ENCODE results near the gene RPN2.
A peak's percentile ranks its signal among the peaks of the same experiment; 100 is the strongest.

The RPN2 gene

GRCh38 chr20:37249304-37249703 lies 70.2 kb downstream of the RPN2 start:
- H3K36me3 ChIP-seq (ENCODE audit: control insufficient read depth, insufficient read depth, low read length) = no peaks in the 10 kb centered on the region
- no peaks in the 10 kb centered on the region for H3K9me3 ChIP-seq (ENCODE audit: control insufficient read depth, low read length)
- H3K27ac ChIP-seq (ENCODE audit: insufficient read depth, low read depth, low read length, poor library complexity, severe bottlenecking) = no peak overlapping the region
- no peaks in the 10 kb centered on the region for H3K27me3 ChIP-seq (ENCODE audit: control insufficient read depth, insufficient read depth, low read length, poor library complexity, severe bottlenecking)
- WGBS, 2 experiments = 91 to 98% methylated on average over 2 of the region's 2 CpGs
- H3K4me3 ChIP-seq (ENCODE audit: insufficient read depth, low read depth, low read length) = no peak overlapping the region
- peaks cover 33% of the 10 kb centered on the region for H3K4me1 ChIP-seq (ENCODE audit: control insufficient read depth, insufficient read depth, low read length)

GRCh38 chr20:37251825-37252477 lies 72.8 kb downstream of the RPN2 start:
- Histone ChIP-seq H3K27me3 (ENCODE audit: control insufficient read depth, insufficient read depth, low read length, poor library complexity, severe bottlenecking) (no peaks in the 10 kb centered on the region), H3K4me1 (ENCODE audit: control insufficient read depth, insufficient read depth, low read length) (peaks cover 18% of the 10 kb centered on the region), H3K27ac (ENCODE audit: insufficient read depth, low read depth, low read length, poor library complexity, severe bottlenecking) (peak overlapping the region; percentile 89), H3K4me3 (ENCODE audit: insufficient read depth, low read depth, low read length) (no peak overlapping the region), H3K9me3 (ENCODE audit: control insufficient read depth, low read length) (no peaks in the 10 kb centered on the region), H3K36me3 (ENCODE audit: control insufficient read depth, insufficient read depth, low read length) (no peaks in the 10 kb centered on the region)
- WGBS, 2 experiments = 26 to 29% methylated on average over 15 of the region's 15 CpGs

- Histone ChIP-seq H3K36me3 (ENCODE audit: control insufficient read depth, insufficient read depth, low read length) (no peaks in the 10 kb centered on the region), H3K4me3 (ENCODE audit: insufficient read depth, low read depth, low read length) (no peak overlapping the region), H3K27ac (ENCODE audit: insufficient read depth, low read depth, low read length, poor library complexity, severe bottlenecking) (no peak overlapping the region), H3K9me3 (ENCODE audit: control insufficient read depth, low read length) (no peaks in the 10 kb centered on the region), H3K27me3 (ENCODE audit: control insufficient read depth, insufficient read depth, low read length, poor library complexity, severe bottlenecking) (no peaks in the 10 kb centered on the region), H3K4me1 (ENCODE audit: control insufficient read depth, insufficient read depth, low read length) (peaks cover 24% of the 10 kb centered on the region)
- 94 to 97% methylated on average over 12 of the region's 12 CpGs for WGBS, 2 experiments
These were observed 74.0 kb downstream of the RPN2 start for GRCh38 chr20:37253087-37253486.

GRCh38 chr20:37254114-37254878 lies 75.2 kb downstream of the RPN2 start:
- no peaks in the 10 kb centered on the region for H3K9me3 ChIP-seq (ENCODE audit: control insufficient read depth, low read length)
- WGBS, 2 experiments = 97 to 98% methylated on average over 6 to 7 of the region's 7 CpGs
- no peaks in the 10 kb centered on the region for H3K27me3 ChIP-seq (ENCODE audit: control insufficient read depth, insufficient read depth, low read length, poor library complexity, severe bottlenecking)
- no peak overlapping the region for H3K27ac ChIP-seq (ENCODE audit: insufficient read depth, low read depth, low read length, poor library complexity, severe bottlenecking)
- H3K4me1 ChIP-seq (ENCODE audit: control insufficient read depth, insufficient read depth, low read length) = peaks cover 36% of the 10 kb centered on the region
- no peaks in the 10 kb centered on the region for H3K36me3 ChIP-seq (ENCODE audit: control insufficient read depth, insufficient read depth, low read length)
- no peak overlapping the region for H3K4me3 ChIP-seq (ENCODE audit: insufficient read depth, low read depth, low read length)

- Histone ChIP-seq H3K27me3 (ENCODE audit: control insufficient read depth, insufficient read depth, low read length, poor library complexity, severe bottlenecking) (no peaks in the 10 kb centered on the region), H3K27ac (ENCODE audit: insufficient read depth, low read depth, low read length, poor library complexity, severe bottlenecking) (no peak overlapping the region), H3K4me3 (ENCODE audit: insufficient read depth, low read depth, low read length) (no peak overlapping the region), H3K36me3 (ENCODE audit: control insufficient read depth, insufficient read depth, low read length) (no peaks in the 10 kb centered on the region), H3K9me3 (ENCODE audit: control insufficient read depth, low read length) (no peaks in the 10 kb centered on the region), H3K4me1 (ENCODE audit: control insufficient read depth, insufficient read depth, low read length) (peaks cover 45% of the 10 kb centered on the region)
- WGBS, 2 experiments = 92 to 94% methylated on average over 11 of the region's 11 CpGs
These were observed 77.2 kb downstream of the RPN2 start for GRCh38 chr20:37256286-37256685.

- WGBS, 2 experiments = 86 to 87% methylated on average over 2 of the region's 2 CpGs
- Histone ChIP-seq H3K9me3 (ENCODE audit: control insufficient read depth, low read length) (no peaks in the 10 kb centered on the region), H3K36me3 (ENCODE audit: control insufficient read depth, insufficient read depth, low read length) (no peaks in the 10 kb centered on the region), H3K27ac (ENCODE audit: insufficient read depth, low read depth, low read length, poor library complexity, severe bottlenecking) (no peak overlapping the region), H3K4me3 (ENCODE audit: insufficient read depth, low read depth, low read length) (no peak overlapping the region), H3K4me1 (ENCODE audit: control insufficient read depth, insufficient read depth, low read length) (peaks cover 36% of the 10 kb centered on the region), H3K27me3 (ENCODE audit: control insufficient read depth, insufficient read depth, low read length, poor library complexity, severe bottlenecking) (no peaks in the 10 kb centered on the region)
These were observed 78.4 kb downstream of the RPN2 start for GRCh38 chr20:37257530-37257929.

- Histone ChIP-seq H3K36me3 (ENCODE audit: control insufficient read depth, insufficient read depth, low read length) (no peaks in the 10 kb centered on the region), H3K9me3 (ENCODE audit: control insufficient read depth, low read length) (no peaks in the 10 kb centered on the region), H3K27me3 (ENCODE audit: control insufficient read depth, insufficient read depth, low read length, poor library complexity, severe bottlenecking) (no peaks in the 10 kb centered on the region), H3K27ac (ENCODE audit: insufficient read depth, low read depth, low read length, poor library complexity, severe bottlenecking) (no peak overlapping the region), H3K4me3 (ENCODE audit: insufficient read depth, low read depth, low read length) (no peak overlapping the region), H3K4me1 (ENCODE audit: control insufficient read depth, insufficient read depth, low read length) (peaks cover 36% of the 10 kb centered on the region)
- WGBS, 2 experiments = 56 to 63% methylated on average over 9 of the region's 9 CpGs
These were observed 78.9 kb downstream of the RPN2 start for GRCh38 chr20:37257988-37258387.

GRCh38 chr20:37259031-37259430 lies 79.9 kb downstream of the RPN2 start:
- Histone ChIP-seq H3K27ac (ENCODE audit: insufficient read depth, low read depth, low read length, poor library complexity, severe bottlenecking) (peak overlapping the region; percentile 64), H3K9me3 (ENCODE audit: control insufficient read depth, low read length) (no peaks in the 10 kb centered on the region), H3K4me3 (ENCODE audit: insufficient read depth, low read depth, low read length) (no peak overlapping the region), H3K4me1 (ENCODE audit: control insufficient read depth, insufficient read depth, low read length) (peaks cover 36% of the 10 kb centered on the region), H3K27me3 (ENCODE audit: control insufficient read depth, insufficient read depth, low read length, poor library complexity, severe bottlenecking) (no peaks in the 10 kb centered on the region), H3K36me3 (ENCODE audit: control insufficient read depth, insufficient read depth, low read length) (no peaks in the 10 kb centered on the region)
- 29% methylated on average over 11 of the region's 11 CpGs for WGBS, 2 experiments

- peak overlapping the region; percentile 64 for H3K27ac ChIP-seq (ENCODE audit: insufficient read depth, low read depth, low read length, poor library complexity, severe bottlenecking)
- 60% methylated on average over 3 of the region's 3 CpGs for WGBS, 2 experiments
These were observed 80.7 kb downstream of the RPN2 start for GRCh38 chr20:37259865-37260264.

GRCh38 chr20:37260923-37261322 lies 81.8 kb downstream of the RPN2 start:
- H3K9me3 ChIP-seq (ENCODE audit: control insufficient read depth, low read length) = no peaks in the 10 kb centered on the region
- H3K4me3 ChIP-seq (ENCODE audit: insufficient read depth, low read depth, low read length) = no peak overlapping the region
- peaks cover 36% of the 10 kb centered on the region for H3K4me1 ChIP-seq (ENCODE audit: control insufficient read depth, insufficient read depth, low read length)
- no peak overlapping the region for H3K27ac ChIP-seq (ENCODE audit: insufficient read depth, low read depth, low read length, poor library complexity, severe bottlenecking)
- 91 to 94% methylated on average over 4 of the region's 4 CpGs for WGBS, 2 experiments
- no peaks in the 10 kb centered on the region for H3K36me3 ChIP-seq (ENCODE audit: control insufficient read depth, insufficient read depth, low read length)
- H3K27me3 ChIP-seq (ENCODE audit: control insufficient read depth, insufficient read depth, low read length, poor library complexity, severe bottlenecking) = no peaks in the 10 kb centered on the region

More at GRCh38 chr20:37259865-37260264, 80.7 kb downstream of the RPN2 start:
- peaks cover 36% of the 10 kb centered on the region for H3K4me1 ChIP-seq (ENCODE audit: control insufficient read depth, insufficient read depth, low read length)
- no peaks in the 10 kb centered on the region for H3K36me3 ChIP-seq (ENCODE audit: control insufficient read depth, insufficient read depth, low read length)
- no peaks in the 10 kb centered on the region for H3K9me3 ChIP-seq (ENCODE audit: control insufficient read depth, low read length)
- H3K27me3 ChIP-seq (ENCODE audit: control insufficient read depth, insufficient read depth, low read length, poor library complexity, severe bottlenecking) = no peaks in the 10 kb centered on the region
- no peak overlapping the region for H3K4me3 ChIP-seq (ENCODE audit: insufficient read depth, low read depth, low read length)
